ENCODE results near the gene SPATA31E1. TPM values are rescaled to one million over a fixed set of nuclear protein-coding genes. Genes with fewer than 3 reads are reported as not detected.

Gene SPATA31E1
- total and polyA plus RNA-seq, 10 of the 15 experiments (the other 5 are each of a cell fraction or from before 2014, with no cell fraction given), result not detected

DNA sequence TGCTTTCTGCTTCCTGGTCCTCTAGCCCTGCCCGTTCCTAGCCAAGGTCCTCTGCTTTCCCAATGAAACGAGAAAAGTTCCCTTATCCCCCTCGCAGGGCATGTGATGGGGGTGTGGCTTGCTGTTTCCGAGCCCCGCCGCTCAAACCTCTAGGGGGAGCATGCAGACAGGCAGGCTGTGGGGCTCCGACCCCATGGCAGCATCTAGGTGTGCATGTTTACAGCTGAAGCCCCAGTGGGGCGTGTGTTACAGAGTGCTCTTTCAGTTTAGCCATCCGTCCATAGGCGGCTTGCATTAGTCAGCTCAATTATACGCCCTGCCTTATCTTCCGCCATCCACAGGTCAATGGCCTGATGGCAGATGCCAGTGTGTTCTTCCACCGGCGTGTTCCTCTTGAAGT lies 48.3 kb upstream of the SPATA31E1 start:
- 36% methylated on average over 14 of the region's 14 CpGs for WGBS (ENCODE audit: insufficient coverage, insufficient replicate concordance, low lambda C conversion rate, missing lambda C conversion rate)
- Histone ChIP-seq H3K9me3 (replicated peaks; ENCODE audit: control insufficient read depth, insufficient read depth, low read length) (no peaks in the 10 kb centered on the region), H2AFZ (ENCODE audit: control insufficient read depth, low read depth, low read length) (no peak overlapping the region), H3K27ac (ENCODE audit: control insufficient read depth, insufficient read depth) (no peak overlapping the region), H3K36me3 (ENCODE audit: control insufficient read depth in 2 of 2, insufficient read depth in 2 of 2, low read length in 1 of 2) (no peaks in the 10 kb centered on the region), H3K27me3 (replicated peaks in 1 of 2; ENCODE audit: control insufficient read depth in 2 of 2, insufficient read depth in 2 of 2, low read length in 1 of 2) (no peaks in the 10 kb centered on the region; a peak in 4 of 4 replicates), H3K9ac (ENCODE audit: control insufficient read depth, insufficient read depth, low read length) (no peak overlapping the region), H3K4me2 (ENCODE audit: control insufficient read depth, insufficient read depth) (no peak overlapping the region), H4K20me1 (ENCODE audit: control insufficient read depth, insufficient read depth) (no peaks in the 10 kb centered on the region), H3K4me3 (no peak overlapping the region), H3K4me1 (ENCODE audit: control insufficient read depth, insufficient read depth, low read length) (no peaks in the 10 kb centered on the region), H3K79me2 (ENCODE audit: control insufficient read depth, insufficient read depth, low read length) (no peaks in the 10 kb centered on the region)
- DNase-seq (ENCODE audit: low read depth, low spot score) (no peak), ATAC-seq (no peak), FAIRE-seq (no peak)
- ChIA-PET SMC1A (ENCODE audit: uncharacterized antibody, unreplicated experiment) (no interaction called here), CTCF (no interaction called here), POLR2A (no interaction called here), RAD21 (ENCODE audit: unreplicated experiment) (no interaction called here)
- no TSS peak for BruUV-seq (replicated peaks)
- in situ Hi-C loops (cut with MboI), result no loop called here
- TF ChIP-seq HDAC6 (IDR thresholded peaks at IDR 0.05; ENCODE audit: unreplicated experiment) (no peak), NFYB (IDR thresholded peaks at IDR 0.05; ENCODE audit: insufficient read depth, low read depth, low read length) (no peak)
- TF ChIP-seq, protein P1, sequence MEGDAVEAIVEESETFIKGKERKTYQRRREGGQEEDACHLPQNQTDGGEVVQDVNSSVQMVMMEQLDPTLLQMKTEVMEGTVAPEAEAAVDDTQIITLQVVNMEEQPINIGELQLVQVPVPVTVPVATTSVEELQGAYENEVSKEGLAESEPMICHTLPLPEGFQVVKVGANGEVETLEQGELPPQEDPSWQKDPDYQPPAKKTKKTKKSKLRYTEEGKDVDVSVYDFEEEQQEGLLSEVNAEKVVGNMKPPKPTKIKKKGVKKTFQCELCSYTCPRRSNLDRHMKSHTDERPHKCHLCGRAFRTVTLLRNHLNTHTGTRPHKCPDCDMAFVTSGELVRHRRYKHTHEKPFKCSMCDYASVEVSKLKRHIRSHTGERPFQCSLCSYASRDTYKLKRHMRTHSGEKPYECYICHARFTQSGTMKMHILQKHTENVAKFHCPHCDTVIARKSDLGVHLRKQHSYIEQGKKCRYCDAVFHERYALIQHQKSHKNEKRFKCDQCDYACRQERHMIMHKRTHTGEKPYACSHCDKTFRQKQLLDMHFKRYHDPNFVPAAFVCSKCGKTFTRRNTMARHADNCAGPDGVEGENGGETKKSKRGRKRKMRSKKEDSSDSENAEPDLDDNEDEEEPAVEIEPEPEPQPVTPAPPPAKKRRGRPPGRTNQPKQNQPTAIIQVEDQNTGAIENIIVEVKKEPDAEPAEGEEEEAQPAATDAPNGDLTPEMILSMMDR (IDR thresholded peaks at IDR 0.05 in 2 of 3, conservative IDR thresholded peaks at IDR 0.05 in 1 of 3; ENCODE audit: control insufficient read depth in 2 of 3, extremely low read depth in 1 of 3, insufficient read depth in 1 of 3, low read depth in 3 of 3, low read length in 3 of 3), result 0 out of 6 replicates have a peak, but pooled peaks of 1 of the 3 experiments have one; percentile 13
- intact Hi-C loops (cut with micrococcal nuclease; ENCODE audit: unreplicated experiment), result no loop called here

DNA sequence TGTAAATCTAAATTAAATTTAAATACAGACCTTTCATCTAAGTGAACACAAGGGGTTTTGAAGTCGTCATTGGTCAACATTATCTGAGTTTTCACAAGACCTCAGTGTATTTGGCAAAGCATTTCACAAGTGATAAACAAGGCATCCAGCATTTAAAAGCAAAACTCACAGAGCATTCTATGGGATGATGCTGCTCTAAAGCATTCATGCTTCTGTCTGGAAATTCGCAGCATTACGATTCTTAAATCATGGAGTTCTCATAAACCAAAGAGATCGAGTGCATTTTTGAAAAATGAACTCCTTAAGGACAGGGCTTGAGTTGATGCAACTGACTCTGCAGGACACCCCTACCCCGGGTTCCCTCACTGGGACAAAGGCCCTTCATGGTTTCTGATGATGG lies 46.1 kb upstream of the SPATA31E1 start:
- RAD21 ChIA-PET (ENCODE audit: unreplicated experiment), result no interaction called here
- Histone ChIP-seq H2AFZ (ENCODE audit: control insufficient read depth, low read depth, low read length) (no peak overlapping the region), H3K27me3 (replicated peaks in 1 of 2; ENCODE audit: control insufficient read depth in 2 of 2, insufficient read depth in 2 of 2, low read length in 1 of 2) (no peaks in the 10 kb centered on the region; a peak in 4 of 4 replicates), H3K9me3 (replicated peaks; ENCODE audit: control insufficient read depth, insufficient read depth, low read length) (no peaks in the 10 kb centered on the region), H3K4me1 (ENCODE audit: control insufficient read depth, insufficient read depth, low read length) (no peaks in the 10 kb centered on the region), H3K27ac (ENCODE audit: control insufficient read depth, insufficient read depth) (no peak overlapping the region), H3K36me3 (ENCODE audit: control insufficient read depth in 2 of 2, insufficient read depth in 2 of 2, low read length in 1 of 2) (no peaks in the 10 kb centered on the region), H3K4me2 (ENCODE audit: control insufficient read depth, insufficient read depth) (no peak overlapping the region), H3K79me2 (ENCODE audit: control insufficient read depth, insufficient read depth, low read length) (no peaks in the 10 kb centered on the region), H3K4me3 (no peak overlapping the region), H4K20me1 (ENCODE audit: control insufficient read depth, insufficient read depth) (no peaks in the 10 kb centered on the region), H3K9ac (ENCODE audit: control insufficient read depth, insufficient read depth, low read length) (no peak overlapping the region)
- BruUV-seq (replicated peaks), result no TSS peak
- intact Hi-C loops (cut with micrococcal nuclease; ENCODE audit: unreplicated experiment), result no loop called here
- ATAC-seq, result no peak
- FAIRE-seq, result no peak
- in situ Hi-C loops (cut with MboI), result no loop called here
- POLR2A ChIA-PET, result no interaction called here
- no peak for DNase-seq (ENCODE audit: low read depth, low spot score)
- SMC1A ChIA-PET (ENCODE audit: uncharacterized antibody, unreplicated experiment), result no interaction called here
- CTCF ChIA-PET, result no interaction called here
- WGBS (ENCODE audit: insufficient coverage, insufficient replicate concordance, low lambda C conversion rate, missing lambda C conversion rate), result 1% methylated on average over 5 of the region's 5 CpGs
- TF ChIP-seq CHD4 (IDR thresholded peaks at IDR 0.05) (no peak), MTA2 (IDR thresholded peaks at IDR 0.05; ENCODE audit: low read depth) (no peak), KDM1A (IDR thresholded peaks at IDR 0.05; ENCODE audit: borderline replicate concordance) (no peak), CBX5 (IDR thresholded peaks at IDR 0.05; ENCODE audit: low read depth) (no peak), SIX5 (IDR thresholded peaks at IDR 0.05; ENCODE audit: low read depth, low read length, severe bottlenecking) (no peak), CEBPB (IDR thresholded peaks at IDR 0.05; ENCODE audit: borderline replicate concordance in 1 of 2, low read depth in 2 of 2, low read length in 2 of 2) (no peak), RCOR1 (conservative IDR thresholded peaks at IDR 0.05; ENCODE audit: low read depth, low read length) (no peak), CREB1 (IDR thresholded peaks at IDR 0.05; ENCODE audit: low read depth) (no peak)
- TF ChIP-seq, protein P2, sequence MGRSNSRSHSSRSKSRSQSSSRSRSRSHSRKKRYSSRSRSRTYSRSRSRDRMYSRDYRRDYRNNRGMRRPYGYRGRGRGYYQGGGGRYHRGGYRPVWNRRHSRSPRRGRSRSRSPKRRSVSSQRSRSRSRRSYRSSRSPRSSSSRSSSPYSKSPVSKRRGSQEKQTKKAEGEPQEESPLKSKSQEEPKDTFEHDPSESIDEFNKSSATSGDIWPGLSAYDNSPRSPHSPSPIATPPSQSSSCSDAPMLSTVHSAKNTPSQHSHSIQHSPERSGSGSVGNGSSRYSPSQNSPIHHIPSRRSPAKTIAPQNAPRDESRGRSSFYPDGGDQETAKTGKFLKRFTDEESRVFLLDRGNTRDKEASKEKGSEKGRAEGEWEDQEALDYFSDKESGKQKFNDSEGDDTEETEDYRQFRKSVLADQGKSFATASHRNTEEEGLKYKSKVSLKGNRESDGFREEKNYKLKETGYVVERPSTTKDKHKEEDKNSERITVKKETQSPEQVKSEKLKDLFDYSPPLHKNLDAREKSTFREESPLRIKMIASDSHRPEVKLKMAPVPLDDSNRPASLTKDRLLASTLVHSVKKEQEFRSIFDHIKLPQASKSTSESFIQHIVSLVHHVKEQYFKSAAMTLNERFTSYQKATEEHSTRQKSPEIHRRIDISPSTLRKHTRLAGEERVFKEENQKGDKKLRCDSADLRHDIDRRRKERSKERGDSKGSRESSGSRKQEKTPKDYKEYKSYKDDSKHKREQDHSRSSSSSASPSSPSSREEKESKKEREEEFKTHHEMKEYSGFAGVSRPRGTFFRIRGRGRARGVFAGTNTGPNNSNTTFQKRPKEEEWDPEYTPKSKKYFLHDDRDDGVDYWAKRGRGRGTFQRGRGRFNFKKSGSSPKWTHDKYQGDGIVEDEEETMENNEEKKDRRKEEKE (IDR thresholded peaks at IDR 0.05), result no peak
- TF ChIP-seq, protein P3, sequence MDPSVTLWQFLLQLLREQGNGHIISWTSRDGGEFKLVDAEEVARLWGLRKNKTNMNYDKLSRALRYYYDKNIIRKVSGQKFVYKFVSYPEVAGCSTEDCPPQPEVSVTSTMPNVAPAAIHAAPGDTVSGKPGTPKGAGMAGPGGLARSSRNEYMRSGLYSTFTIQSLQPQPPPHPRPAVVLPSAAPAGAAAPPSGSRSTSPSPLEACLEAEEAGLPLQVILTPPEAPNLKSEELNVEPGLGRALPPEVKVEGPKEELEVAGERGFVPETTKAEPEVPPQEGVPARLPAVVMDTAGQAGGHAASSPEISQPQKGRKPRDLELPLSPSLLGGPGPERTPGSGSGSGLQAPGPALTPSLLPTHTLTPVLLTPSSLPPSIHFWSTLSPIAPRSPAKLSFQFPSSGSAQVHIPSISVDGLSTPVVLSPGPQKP (IDR thresholded peaks at IDR 0.05; ENCODE audit: low read depth, low read length), result no peak

Data from GM12878 (cell line).